ENCODE data around the gene ERI3.
"Not testable (repeated sequence)": the region's sequence is repeated elsewhere in the genome, so short reads cannot be mapped to it uniquely, and the experiment has no call there.

DNA sequence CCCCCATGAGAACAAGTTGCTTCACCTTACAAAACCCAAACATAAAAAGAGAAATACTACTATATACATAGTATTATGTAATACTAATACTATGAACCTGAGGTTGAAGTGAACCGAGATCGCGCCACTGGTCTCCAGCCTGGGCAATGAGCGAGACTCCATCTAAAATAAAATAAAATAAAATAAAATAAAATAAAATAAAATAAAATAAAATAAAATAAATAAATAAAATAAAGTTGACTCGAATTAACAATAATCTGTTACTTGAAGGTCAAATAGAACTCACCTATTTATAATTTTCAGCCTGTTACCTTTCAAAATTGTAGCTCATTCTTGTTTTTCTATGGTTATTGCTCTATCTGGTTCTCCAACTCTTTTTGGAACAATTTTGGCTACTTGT is 148.5 kb downstream of the ERI3 start:
- not testable (repeated sequence) for TF ChIP-seq CTCF (IDR thresholded peaks at IDR 0.05; ENCODE audit: extremely low read depth in 1 of 2, insufficient read depth in 1 of 2, low read depth in 1 of 2, low read length in 2 of 2); POLR2AphosphoS5 (IDR thresholded peaks at IDR 0.05; ENCODE audit: insufficient read depth, low read depth, low read length); EZH2 (IDR thresholded peaks at IDR 0.05; ENCODE audit: borderline replicate concordance, low read depth, low read length, severe bottlenecking); FOS (IDR thresholded peaks at IDR 0.05; ENCODE audit: borderline replicate concordance, insufficient read depth, low read length); POLR2A (IDR thresholded peaks at IDR 0.05; ENCODE audit: low read depth, low read length); GATA2 (IDR thresholded peaks at IDR 0.05; ENCODE audit: insufficient read depth, insufficient read length, low read depth, low read length); JUN (IDR thresholded peaks at IDR 0.05; ENCODE audit: borderline replicate concordance, insufficient read depth, insufficient read length, low read depth); MAX (IDR thresholded peaks at IDR 0.05; ENCODE audit: insufficient read depth, insufficient read length)

Data from endothelial cell of umbilical vein (primary cell).